ENCODE measurements around the gene EEF1A2. TPM values are rescaled to one million over a fixed set of nuclear protein-coding genes. Genes with fewer than 3 reads are reported as not detected.
A peak's percentile ranks its signal among the peaks of the same experiment; 100 is the strongest.
"Not testable (repeated sequence)": the region's sequence is repeated elsewhere in the genome, so short reads cannot be mapped to it uniquely, and the experiment has no call there.

The EEF1A2 gene
- total RNA-seq, 1 donor from 2014 or later, result 0.54 TPM

DNA sequence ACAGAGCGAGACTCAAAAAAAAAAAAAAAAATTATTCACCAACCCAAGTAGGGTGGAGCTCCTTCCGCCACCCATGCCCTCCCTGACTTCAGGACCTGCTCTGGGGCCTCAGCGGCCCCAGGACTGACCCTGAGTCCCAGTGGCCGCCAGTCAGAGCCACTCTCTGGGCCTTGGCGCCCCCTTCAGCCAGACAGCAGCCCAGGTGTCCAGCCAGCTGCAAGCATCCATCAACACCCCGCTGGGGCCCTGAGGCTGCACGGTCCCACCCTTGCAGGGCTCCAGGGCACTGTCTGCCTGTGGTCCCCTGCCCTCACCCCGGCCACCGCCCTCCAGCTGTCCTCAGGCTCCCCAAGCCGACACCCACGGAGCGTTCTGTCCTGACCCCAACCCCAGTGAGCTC is 15.0 kb downstream of the EEF1A2 start:
- DNase-seq (ENCODE audit: low spot score), result peak; percentile 51

DNA sequence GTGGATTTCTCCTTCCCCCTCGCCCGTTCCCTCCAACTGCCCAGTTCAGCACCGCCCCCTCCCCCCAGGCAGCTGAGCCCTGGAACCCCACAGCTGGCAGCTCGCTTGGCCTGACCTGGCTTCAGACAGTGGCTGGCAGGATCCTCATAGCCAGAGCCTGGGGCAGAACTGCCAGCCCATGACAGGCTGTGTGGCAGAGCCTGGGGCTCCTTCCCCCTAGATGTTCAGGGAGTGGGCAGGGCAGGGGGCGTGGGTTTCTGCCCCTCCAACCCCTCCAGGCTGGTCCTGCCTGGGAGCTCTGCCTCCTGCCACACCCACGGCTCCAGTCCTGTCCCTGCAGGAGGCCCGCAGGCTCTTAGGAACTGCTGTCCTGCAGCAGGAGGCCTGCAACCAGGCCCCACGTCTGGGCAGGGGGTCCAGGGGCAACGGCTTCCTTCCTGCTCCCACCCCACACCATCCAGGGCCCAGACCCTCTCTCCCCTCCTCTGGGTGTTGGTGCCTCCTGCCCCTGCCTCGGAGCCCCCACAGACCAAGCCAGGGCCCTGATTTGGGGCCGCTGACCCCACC is 16.8 kb downstream of the EEF1A2 start:
- no peak for DNase-seq (ENCODE audit: low spot score)
- peaks cover 3% of the 10 kb centered on the region for H4K20me1 ChIP-seq (ENCODE audit: low read depth)
- no peaks in the 10 kb centered on the region for H3F3A ChIP-seq (ENCODE audit: low read depth)
- no peak overlapping the region for H3K4me2 ChIP-seq
- no peaks in the 10 kb centered on the region for H3K9me3 ChIP-seq (ENCODE audit: low read depth)
- Mint-ChIP-seq H3K4me3 (no peak overlapping the region), H3K9me3 (peaks cover 3% of the 10 kb centered on the region), H3K27ac (peak overlapping the region; percentile 69), H3K27me3 (ENCODE audit: insufficient read depth, low read depth) (peaks cover 24% of the 10 kb centered on the region), H3K36me3 (no peaks in the 10 kb centered on the region), H3K4me1 (peaks cover 19% of the 10 kb centered on the region)
- no peaks in the 10 kb centered on the region for H3K79me2 ChIP-seq (ENCODE audit: low read depth)
- no peak overlapping the region for H3K9ac ChIP-seq
- H3K4me3 ChIP-seq, result no peak overlapping the region
- no peak overlapping the region for H2AFZ ChIP-seq (replicated peaks)
- H3K4me1 ChIP-seq, result peaks cover 7% of the 10 kb centered on the region
- peaks cover 31% of the 10 kb centered on the region for H3K27me3 ChIP-seq
- H3K27ac ChIP-seq, result no peak overlapping the region
- no peaks in the 10 kb centered on the region for H3K36me3 ChIP-seq
- TF ChIP-seq, protein P1, sequence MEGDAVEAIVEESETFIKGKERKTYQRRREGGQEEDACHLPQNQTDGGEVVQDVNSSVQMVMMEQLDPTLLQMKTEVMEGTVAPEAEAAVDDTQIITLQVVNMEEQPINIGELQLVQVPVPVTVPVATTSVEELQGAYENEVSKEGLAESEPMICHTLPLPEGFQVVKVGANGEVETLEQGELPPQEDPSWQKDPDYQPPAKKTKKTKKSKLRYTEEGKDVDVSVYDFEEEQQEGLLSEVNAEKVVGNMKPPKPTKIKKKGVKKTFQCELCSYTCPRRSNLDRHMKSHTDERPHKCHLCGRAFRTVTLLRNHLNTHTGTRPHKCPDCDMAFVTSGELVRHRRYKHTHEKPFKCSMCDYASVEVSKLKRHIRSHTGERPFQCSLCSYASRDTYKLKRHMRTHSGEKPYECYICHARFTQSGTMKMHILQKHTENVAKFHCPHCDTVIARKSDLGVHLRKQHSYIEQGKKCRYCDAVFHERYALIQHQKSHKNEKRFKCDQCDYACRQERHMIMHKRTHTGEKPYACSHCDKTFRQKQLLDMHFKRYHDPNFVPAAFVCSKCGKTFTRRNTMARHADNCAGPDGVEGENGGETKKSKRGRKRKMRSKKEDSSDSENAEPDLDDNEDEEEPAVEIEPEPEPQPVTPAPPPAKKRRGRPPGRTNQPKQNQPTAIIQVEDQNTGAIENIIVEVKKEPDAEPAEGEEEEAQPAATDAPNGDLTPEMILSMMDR (IDR thresholded peaks at IDR 0.05), result no peak
- TF ChIP-seq EZH2 (IDR thresholded peaks at IDR 0.05) (no peak), EZH2phosphoT487 (IDR thresholded peaks at IDR 0.05) (no peak)

More for the DNA sequence above, 15.0 kb downstream of the EEF1A2 start:
- H3K79me2 ChIP-seq (ENCODE audit: low read depth), result no peaks in the 10 kb centered on the region
- no peak overlapping the region for H2AFZ ChIP-seq (replicated peaks)
- no peak overlapping the region for H3K4me2 ChIP-seq
- no peaks in the 10 kb centered on the region for H3F3A ChIP-seq (ENCODE audit: low read depth)
- no peak for TF ChIP-seq EZH2phosphoT487 (IDR thresholded peaks at IDR 0.05)
- TF ChIP-seq, protein P1 (IDR thresholded peaks at IDR 0.05), result peak; percentile 34
- no peaks in the 10 kb centered on the region for H3K36me3 ChIP-seq
- H3K4me1 Mint-ChIP-seq, result peaks cover 18% of the 10 kb centered on the region
- H3K4me3 Mint-ChIP-seq, result no peak overlapping the region
- H3K9me3 Mint-ChIP-seq, result peaks cover 3% of the 10 kb centered on the region
- no peaks in the 10 kb centered on the region for H3K9me3 ChIP-seq (ENCODE audit: low read depth)
- H3K27ac Mint-ChIP-seq, result no peak overlapping the region
- no peak overlapping the region for H3K4me3 ChIP-seq
- peaks cover 16% of the 10 kb centered on the region for H4K20me1 ChIP-seq (ENCODE audit: low read depth)
- no peak overlapping the region for H3K9ac ChIP-seq
- no peaks in the 10 kb centered on the region for H3K36me3 Mint-ChIP-seq
- H3K4me1 ChIP-seq, result peaks cover 14% of the 10 kb centered on the region
- no peak overlapping the region for H3K27ac ChIP-seq
- peaks cover 41% of the 10 kb centered on the region for H3K27me3 ChIP-seq
- peaks cover 20% of the 10 kb centered on the region for H3K27me3 Mint-ChIP-seq (ENCODE audit: insufficient read depth, low read depth)

DNA sequence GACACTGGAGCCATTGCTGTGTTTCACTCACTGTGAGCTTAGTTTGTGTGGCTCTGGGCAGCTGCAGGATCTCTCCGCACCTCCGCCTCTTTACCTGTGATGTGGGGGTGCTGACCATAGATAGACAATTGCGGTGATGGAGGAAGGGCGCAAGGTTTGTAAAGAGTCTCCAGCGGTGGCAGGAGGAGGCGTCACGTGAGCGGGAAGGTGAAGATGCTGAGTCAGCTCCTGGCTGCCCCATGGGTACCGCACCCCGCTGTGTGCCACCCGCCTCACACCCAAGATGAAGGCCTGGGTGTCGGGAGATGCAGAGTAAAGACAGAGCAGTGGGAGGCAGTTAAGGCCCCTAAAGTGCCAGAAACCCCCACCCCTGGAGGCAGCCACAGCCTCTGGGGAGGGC is 17.4 kb downstream of the EEF1A2 start:
- Mint-ChIP-seq H3K36me3 (no peaks in the 10 kb centered on the region), H3K4me3 (no peak overlapping the region), H3K27ac (no peak overlapping the region), H3K4me1 (peaks cover 22% of the 10 kb centered on the region), H3K27me3 (ENCODE audit: insufficient read depth, low read depth) (peaks cover 29% of the 10 kb centered on the region), H3K9me3 (peaks cover 3% of the 10 kb centered on the region)
- Histone ChIP-seq H3K36me3 (no peaks in the 10 kb centered on the region), H4K20me1 (ENCODE audit: low read depth) (peaks cover 3% of the 10 kb centered on the region), H3K79me2 (ENCODE audit: low read depth) (no peaks in the 10 kb centered on the region), H3K27ac (no peak overlapping the region), H3K9me3 (ENCODE audit: low read depth) (no peaks in the 10 kb centered on the region), H3K27me3 (peaks cover 25% of the 10 kb centered on the region), H3K4me1 (peaks cover 7% of the 10 kb centered on the region), H3K4me3 (no peak overlapping the region), H2AFZ (replicated peaks) (no peak overlapping the region), H3K9ac (no peak overlapping the region), H3F3A (ENCODE audit: low read depth) (no peaks in the 10 kb centered on the region), H3K4me2 (no peak overlapping the region)
- TF ChIP-seq, protein P1 (IDR thresholded peaks at IDR 0.05), result no peak
- no peak for TF ChIP-seq EZH2phosphoT487 (IDR thresholded peaks at IDR 0.05)
- no peak for TF ChIP-seq EZH2 (IDR thresholded peaks at IDR 0.05)
- no peak for DNase-seq (ENCODE audit: low spot score)

DNA sequence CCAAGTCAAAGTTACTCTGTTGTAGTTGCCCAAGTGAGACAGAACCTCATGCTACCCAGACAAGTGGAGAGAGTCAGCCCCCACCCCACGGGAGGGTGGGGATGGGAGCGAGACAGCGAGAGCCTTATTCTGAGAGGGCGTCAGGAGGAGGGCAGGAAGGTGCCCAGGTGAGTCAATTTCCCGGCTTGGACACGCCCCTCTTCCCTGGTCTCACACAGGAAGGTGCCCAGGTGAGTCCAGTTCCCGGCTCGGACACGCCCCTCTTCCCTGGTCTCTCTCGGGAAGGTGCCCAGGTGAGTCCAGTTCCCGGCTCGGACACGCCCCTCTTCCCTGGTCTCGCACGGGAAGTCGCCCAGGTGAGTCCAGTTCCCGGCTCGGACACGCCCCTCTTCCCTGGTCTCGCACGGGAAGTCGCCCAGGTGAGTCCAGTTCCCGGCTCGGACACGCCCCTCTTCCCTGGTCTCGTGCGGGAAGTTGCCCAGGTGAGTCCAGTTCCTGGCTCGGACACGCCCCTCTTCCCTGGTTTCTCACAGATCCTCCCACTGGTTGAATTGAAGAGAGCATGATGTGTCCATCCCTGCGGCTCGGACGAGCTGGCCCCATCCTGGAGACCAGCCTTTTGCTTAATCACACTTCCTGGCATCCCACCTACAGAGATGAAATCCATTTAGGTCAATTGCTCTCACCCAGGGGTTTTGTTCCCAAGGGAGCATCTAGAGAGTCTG is 19.0 kb downstream of the EEF1A2 start:
- not testable (repeated sequence) for H3K27ac Mint-ChIP-seq
- peak overlapping the region; percentile 55 for H3K4me3 Mint-ChIP-seq

More for the DNA sequence above, 19.0 kb downstream of the EEF1A2 start:
- H3K4me3 ChIP-seq; H3K36me3 ChIP-seq; H3K27ac ChIP-seq; H3F3A ChIP-seq (ENCODE audit: low read depth); H3K4me2 ChIP-seq; H3K36me3 Mint-ChIP-seq; H3K9ac ChIP-seq; DNase-seq (ENCODE audit: low spot score); H2AFZ ChIP-seq (replicated peaks); H3K9me3 ChIP-seq (ENCODE audit: low read depth); H3K4me1 ChIP-seq; H3K79me2 ChIP-seq (ENCODE audit: low read depth); H3K9me3 Mint-ChIP-seq: not testable (repeated sequence)
- Histone ChIP-seq H4K20me1 (ENCODE audit: low read depth) (peaks cover 14% of the 10 kb centered on the region), H3K27me3 (peaks cover 26% of the 10 kb centered on the region)
- peaks cover 25% of the 10 kb centered on the region for H3K4me1 Mint-ChIP-seq
- peaks cover 37% of the 10 kb centered on the region for H3K27me3 Mint-ChIP-seq (ENCODE audit: insufficient read depth, low read depth)
